ENCODE results near the gene ADGRB2.

Gene ADGRB2

GRCh38 chr1:31765041-31765467, 914 bp upstream of the ADGRB2 start:
- no peak for DNase-seq (ENCODE audit: low read depth in 2 of 2)

GRCh38 chr1:31763671-31764311, 349 bp downstream of the ADGRB2 start:
- no peak for DNase-seq (ENCODE audit: low read depth in 2 of 2)

- no peak for DNase-seq (ENCODE audit: low read depth in 2 of 2)
These were observed 1.1 kb downstream of the ADGRB2 start for GRCh38 chr1:31762726-31763670.

GRCh38 chr1:31762323-31762722, 1.8 kb downstream of the ADGRB2 start:
- DNase-seq (ENCODE audit: low read depth in 2 of 2): no peak

- DNase-seq (ENCODE audit: low read depth in 2 of 2): peak; percentile 34 to 42
These were observed 2.3 kb downstream of the ADGRB2 start for GRCh38 chr1:31761883-31762282.

- DNase-seq (ENCODE audit: low read depth in 2 of 2): no peak
These were observed 3.4 kb downstream of the ADGRB2 start for GRCh38 chr1:31760471-31761470.

- DNase-seq (ENCODE audit: low read depth in 2 of 2): no peak
These were observed 4.7 kb downstream of the ADGRB2 start for GRCh38 chr1:31759298-31760023.

GRCh38 chr1:31758823-31759222, 5.3 kb downstream of the ADGRB2 start:
- DNase-seq (ENCODE audit: low read depth in 2 of 2): no peak

GRCh38 chr1:31757989-31758388, 6.2 kb downstream of the ADGRB2 start:
- DNase-seq (ENCODE audit: low read depth in 2 of 2): no peak

- DNase-seq (ENCODE audit: low read depth in 2 of 2): no peak
These were observed 6.9 kb downstream of the ADGRB2 start for GRCh38 chr1:31757204-31757679.

GRCh38 chr1:31756578-31756977, 7.6 kb downstream of the ADGRB2 start:
- DNase-seq (ENCODE audit: low read depth in 2 of 2): no peak

- DNase-seq (ENCODE audit: low read depth in 2 of 2): no peak
These were observed 8.2 kb downstream of the ADGRB2 start for GRCh38 chr1:31755850-31756492.

GRCh38 chr1:31755197-31755611, 8.9 kb downstream of the ADGRB2 start:
- no peak for DNase-seq (ENCODE audit: low read depth in 2 of 2)

GRCh38 chr1:31754397-31754796, 9.7 kb downstream of the ADGRB2 start:
- DNase-seq (ENCODE audit: low read depth in 2 of 2): no peak

GRCh38 chr1:31753707-31754349, 10.3 kb downstream of the ADGRB2 start:
- no peak for DNase-seq (ENCODE audit: low read depth in 2 of 2)

GRCh38 chr1:31752952-31753475, 11.1 kb downstream of the ADGRB2 start:
- DNase-seq (ENCODE audit: low read depth in 2 of 2): no peak

GRCh38 chr1:31752258-31752657, 11.9 kb downstream of the ADGRB2 start:
- no peak for DNase-seq (ENCODE audit: low read depth in 2 of 2)

GRCh38 chr1:31751822-31752241, 12.3 kb downstream of the ADGRB2 start:
- no peak for DNase-seq (ENCODE audit: low read depth in 2 of 2)

- DNase-seq (ENCODE audit: low read depth in 2 of 2): peak; percentile 29 to 32
These were observed 13.2 kb downstream of the ADGRB2 start for GRCh38 chr1:31750858-31751510.
